Heart right ventricle (tissue), 16 donors: ENCODE results near the gene CAMK4. TPM values are rescaled to one million over a fixed set of nuclear protein-coding genes. Genes with fewer than 3 reads are reported as not detected.

ENCODE experiments used
- ATAC-seq, 8 donors: fragments of 200-7000 bp; cut with Tn5 transposase; one replicate each; pipeline ENCODE4 v1.9.1; 2020; ENCODE audit warnings: mild to moderate bottlenecking in 8 of 8, moderate library complexity in 8 of 8, moderate number of reproducible peaks in 1 of 8
- DNase-seq, 2 donors: peaks; one replicate each; pipeline ENCODE4 v3.0.0-alpha.2; 2020
- H3K27ac ChIP-seq, 10 donors: fragments of 200-600 bp; sonication (generic) in 2 of 10; one replicate each; pipeline versions ENCODE4 v1.5.0 to v1.8.0; 2020 to 2022; ENCODE audit warnings: mild to moderate bottlenecking in 3 of 10
- H3K27me3 ChIP-seq, 7 donors: fragments of 200-600 bp; one replicate each; pipeline ENCODE4 v1.8.0; 2021 to 2022; ENCODE audit warnings: mild to moderate bottlenecking in 2 of 7
- H3K36me3 ChIP-seq, 9 donors: fragments of 200-600 bp; sonication (generic) in 1 of 9; one replicate each; pipeline versions ENCODE4 v1.5.0 to v1.8.0; 2020 to 2022; ENCODE audit warnings: mild to moderate bottlenecking in 2 of 9
- H3K4me1 ChIP-seq, 9 donors: fragments of 200-600 bp; sonication (generic) in 1 of 9; one replicate each; pipeline versions ENCODE4 v1.5.0 to v1.8.0; 2020 to 2022; ENCODE audit warnings: mild to moderate bottlenecking in 4 of 9
- H3K4me3 ChIP-seq, 10 donors: fragments of 200-600 bp; sonication (generic) in 2 of 10; one replicate each; pipeline versions ENCODE4 v1.5.0 to v1.8.0; 2020 to 2022; ENCODE audit warnings: mild to moderate bottlenecking in 7 of 10, moderate library complexity in 2 of 10
- H3K9me3 ChIP-seq, 11 donors: fragments of 200-600 bp in 10 of 11; sonication (generic) in 2 of 11; one replicate each; pipeline versions ENCODE4 v1.5.0 to v1.8.0; 2013 to 2022; ENCODE audit warnings: mild to moderate bottlenecking in 2 of 11, control low read depth in 1 of 11, moderate library complexity in 1 of 11
- WGBS, 2 donors: extraction: QIAGEN DNeasy Blood & Tissue Kit; methylation state at CpG; one replicate each; pipeline ENCODE4 v1.1.7; 2013; ENCODE audit warnings: inconsistent platforms in 1 of 2; 5-methylcytosine and 5-hydroxymethylcytosine counted together
- intact Hi-C, 10 donors: fragments of 100-400 bp; cut with DNase I; formaldehyde crosslinking; loops; one replicate each; pipeline versions ENCODE4 v1.11.1 to v1.14.2; 2022
- polyA plus RNA-seq, 2 donors: library from polyadenylated mRNA; stranded (reverse); fragments of 200-250 nt; gene quantifications; one replicate each; pipeline ENCODE4 v1.2.3, GENCODE V29; 2013
- total RNA-seq, 10 donors: library from RNA; stranded (reverse); fragmentation: NEBNext Ultra II Directional in 3 of 10; extraction: Animal tissue kit (Norgen Biotek cat#: 25700) in 3 of 10; gene quantifications; one replicate each; pipeline versions ENCODE4 v1.2.1 to v1.2.4, GENCODE V29; 2021 to 2023
- TF ChIP-seq, protein P1 (sequence below), 9 donors: fragments of 200-600 bp; sonication (generic) in 2 of 9; IDR thresholded peaks; one replicate each; pipeline versions ENCODE4 v1.5.0 to v1.8.0; 2021 to 2022; ENCODE audit warnings: antibody characterized with exemption in 9 of 9, mild to moderate bottlenecking in 5 of 9, moderate library complexity in 1 of 9
- donor health status: Arrhythmogenic right ventricular cardiomyopathy.
- donor health status: ischemic (EF 13 %, LVEDD 7.1; RV severe dilation, severe dysfunction).
- donor health status: healthy with polysubstance abuse.
- donor health status: DM: no; HTN: yes; CAD: no.
- donor health status: DM: no; HTN: no; CAD: no.
- donor health status: ischemic (EF 25% LVEDD 6.9; RV normal size, moderate dysfunction).
- donor health status: ischemic (EF 25% LVEDD 5.7; RV mildly dilated, moderate dysfunction).
- donor health status: healthy.
- donor health status: DM: yes; HTN: yes; CAD: no.
- donor health status: Ischemic cardiomyopathy.
- donor health status: ischemic (EF 35%, LVEDD 5.7; RV mildly dilated, moderate dysfunction).
- donor health status: nonischemic (EF 11% LVEDD 7.7; RV severe dilation, severe dysfunction).
- donor health status: DM: yes; HTN: yes; CAD: no.
- donor health status: PGD.
- donor health status: ischemic (EF 29% LVEDD 5.4; RV normal size, mild dysfunction).
- donor health status: nonischemic (EF 23%, LVEDD 6.1; RV moderate dilation, normal function).

The CAMK4 gene
- total and polyA plus RNA-seq, 12 donors: 0.02 to 2.0 (median 0.34) TPM; not detected in 1

- Histone ChIP-seq H3K4me3 (no peak overlapping the region), H3K36me3 (no peaks in the 10 kb centered on the region), H3K27me3 (peaks cover 0 to 4% (median 0%) of the 10 kb centered on the region in 7 donors), H3K4me1 (no peaks in the 10 kb centered on the region), H3K9me3 (no peaks in the 10 kb centered on the region), H3K27ac (no peak overlapping the region)
- intact Hi-C loops: no loop called here
- DNase-seq: no peak
- 70 to 77% methylated on average over 2 of the region's 2 CpGs for WGBS, 2 donors
- TF ChIP-seq, protein P1, sequence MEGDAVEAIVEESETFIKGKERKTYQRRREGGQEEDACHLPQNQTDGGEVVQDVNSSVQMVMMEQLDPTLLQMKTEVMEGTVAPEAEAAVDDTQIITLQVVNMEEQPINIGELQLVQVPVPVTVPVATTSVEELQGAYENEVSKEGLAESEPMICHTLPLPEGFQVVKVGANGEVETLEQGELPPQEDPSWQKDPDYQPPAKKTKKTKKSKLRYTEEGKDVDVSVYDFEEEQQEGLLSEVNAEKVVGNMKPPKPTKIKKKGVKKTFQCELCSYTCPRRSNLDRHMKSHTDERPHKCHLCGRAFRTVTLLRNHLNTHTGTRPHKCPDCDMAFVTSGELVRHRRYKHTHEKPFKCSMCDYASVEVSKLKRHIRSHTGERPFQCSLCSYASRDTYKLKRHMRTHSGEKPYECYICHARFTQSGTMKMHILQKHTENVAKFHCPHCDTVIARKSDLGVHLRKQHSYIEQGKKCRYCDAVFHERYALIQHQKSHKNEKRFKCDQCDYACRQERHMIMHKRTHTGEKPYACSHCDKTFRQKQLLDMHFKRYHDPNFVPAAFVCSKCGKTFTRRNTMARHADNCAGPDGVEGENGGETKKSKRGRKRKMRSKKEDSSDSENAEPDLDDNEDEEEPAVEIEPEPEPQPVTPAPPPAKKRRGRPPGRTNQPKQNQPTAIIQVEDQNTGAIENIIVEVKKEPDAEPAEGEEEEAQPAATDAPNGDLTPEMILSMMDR (IDR thresholded peaks at IDR 0.05): no peak
- ATAC-seq: no peak
Observed at GRCh38 chr5:111194925-111195324, 29.3 kb upstream of the CAMK4 start.

GRCh38 chr5:111197523-111197922 is 26.7 kb upstream of the CAMK4 start:
- no peaks in the 10 kb centered on the region for H3K36me3 ChIP-seq
- no peak for ATAC-seq
- intact Hi-C loops: no loop called here
- H3K9me3 ChIP-seq: peaks cover 0 to 2% (median 0%) of the 10 kb centered on the region in 11 donors
- no peaks in the 10 kb centered on the region for H3K4me1 ChIP-seq
- H3K27ac ChIP-seq: no peak overlapping the region
- no peak overlapping the region for H3K4me3 ChIP-seq
- TF ChIP-seq, protein P1 (IDR thresholded peaks at IDR 0.05): no peak
- peaks cover 0 to 4% (median 0%) of the 10 kb centered on the region in 7 donors for H3K27me3 ChIP-seq
- WGBS, 2 donors: 0 to 7% methylated on average over 1 of the region's 1 CpG
- peak in 1 of 2 donors; percentile 12 for DNase-seq

DNA sequence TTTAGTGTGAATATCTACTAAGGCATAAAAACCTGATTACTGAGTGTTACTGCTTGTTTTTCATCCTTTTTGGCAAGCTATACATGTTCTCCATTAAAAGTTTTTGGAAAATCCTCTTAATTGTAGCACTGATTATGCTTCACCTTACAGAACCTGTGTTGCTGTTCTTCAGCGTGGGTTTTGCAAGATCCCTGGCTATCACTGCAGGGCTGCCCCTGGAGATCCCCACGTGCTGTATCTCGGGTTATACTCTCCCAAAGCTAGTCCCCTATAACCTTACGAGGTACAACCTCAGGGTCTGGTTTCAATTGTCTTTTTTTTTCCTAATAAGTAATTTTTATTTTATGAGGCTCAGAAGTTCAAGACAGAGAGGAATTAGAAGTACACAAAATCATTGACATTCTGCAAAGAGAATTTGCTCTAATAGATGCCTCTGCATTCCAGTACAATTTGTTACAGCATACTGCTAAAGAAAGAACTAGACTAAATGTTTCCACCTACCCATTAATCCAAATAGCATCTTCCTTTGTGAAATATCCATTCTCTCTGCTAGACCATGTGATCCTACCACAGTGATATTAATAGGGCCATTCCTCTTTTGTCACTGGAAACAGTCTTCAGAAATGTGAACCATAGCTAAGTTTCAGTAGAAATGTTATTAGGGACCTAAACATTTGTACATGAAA is 25.8 kb upstream of the CAMK4 start:
- DNase-seq (no peak), ATAC-seq (no peak)
- TF ChIP-seq, protein P1 (IDR thresholded peaks at IDR 0.05): no peak
- peaks cover 0 to 4% (median 0%) of the 10 kb centered on the region in 7 donors for H3K27me3 ChIP-seq
- no peaks in the 10 kb centered on the region for H3K4me1 ChIP-seq
- 72 to 75% methylated on average over 4 of the region's 4 CpGs for WGBS, 2 donors
- H3K4me3 ChIP-seq: no peak overlapping the region
- no peaks in the 10 kb centered on the region for H3K36me3 ChIP-seq
- intact Hi-C loops: no loop called here
- no peak overlapping the region for H3K27ac ChIP-seq
- H3K9me3 ChIP-seq: peaks cover 0 to 2% (median 0%) of the 10 kb centered on the region in 11 donors

DNA sequence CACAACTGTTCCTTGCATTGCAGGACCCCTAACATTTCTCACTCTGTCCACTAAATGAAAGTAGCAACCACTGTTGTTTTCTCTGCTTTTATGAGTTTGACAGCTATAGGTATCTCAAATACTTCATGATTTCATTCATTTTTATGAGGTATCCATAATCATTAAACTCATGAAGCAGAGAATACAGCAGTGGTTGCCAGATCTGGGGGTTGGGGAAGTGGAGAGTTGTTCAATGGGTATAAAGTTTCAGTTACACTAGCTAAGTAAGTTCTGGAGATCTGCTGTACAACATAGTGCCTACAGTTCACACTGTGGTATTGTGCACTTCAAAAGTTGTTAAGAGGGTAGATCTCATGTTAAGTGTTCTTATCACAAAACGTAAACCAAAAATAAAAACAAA is 23.4 kb upstream of the CAMK4 start:
- Histone ChIP-seq H3K9me3 (peaks cover 0 to 2% (median 0%) of the 10 kb centered on the region in 11 donors), H3K4me3 (no peak overlapping the region), H3K4me1 (no peaks in the 10 kb centered on the region), H3K36me3 (no peaks in the 10 kb centered on the region), H3K27ac (no peak overlapping the region), H3K27me3 (peaks cover 0 to 4% (median 0%) of the 10 kb centered on the region in 7 donors)
- DNase-seq: no peak
- TF ChIP-seq, protein P1 (IDR thresholded peaks at IDR 0.05): no peak
- intact Hi-C loops: no loop called here
- ATAC-seq: no peak
- WGBS, 2 donors: 50 to 58% methylated on average over 1 of the region's 1 CpG
